Right atrium auricular region (tissue), 2 donors: ENCODE data around the gene ENDOD1. TPM values are rescaled to one million over a fixed set of nuclear protein-coding genes. Genes with fewer than 3 reads are reported as not detected.

Experiments used
- DNase-seq: peaks from one replicate; pipeline ENCODE4 v3.0.0-alpha.2; 2019; ENCODE audit warnings: low spot score
- H3K27ac ChIP-seq, 2 donors: fragments of 200-600 bp; sonication (generic); 1 replicate in 1 of 2; 2 replicates in 1 of 2; pipeline ENCODE4 v1.5.1; 2016 to 2019
- H3K27me3 ChIP-seq, 2 donors: fragments of 200-600 bp; sonication (generic); one replicate each; pipeline versions ENCODE4 v1.5.1 to v1.6.0; 2017 to 2019
- H3K36me3 ChIP-seq: fragments of 200-600 bp; sonication (generic); one replicate; pipeline ENCODE4 v1.5.1; 2016
- H3K4me1 ChIP-seq, 2 donors: fragments of 200-600 bp; sonication (generic); one replicate each; pipeline versions ENCODE4 v1.5.1 to v1.6.0; 2017 to 2019
- H3K4me3 ChIP-seq, 2 donors: fragments of 200-600 bp; sonication (generic); 1 replicate in 1 of 2; 2 replicates in 1 of 2; pipeline ENCODE4 v1.5.1; 2017 to 2019; ENCODE audit warnings: mild to moderate bottlenecking in 1 of 2, moderate library complexity in 1 of 2
- H3K9me3 ChIP-seq, 2 donors: fragments of 200-600 bp; sonication (generic); one replicate each; pipeline ENCODE4 v1.5.1; 2019
- total RNA-seq, 2 donors: library from RNA; depleted of rRNA; stranded (reverse); fragments of >200 nt; gene quantifications; one replicate each; pipeline ENCODE4 v1.1.0, GENCODE V29; 2016
- TF ChIP-seq, protein P1 (sequence below), 2 donors: fragments of 200-600 bp; sonication (generic); IDR thresholded peaks; one replicate each; pipeline ENCODE4 v1.5.1; 2019; ENCODE audit warnings: antibody characterized with exemption in 2 of 2

The ENDOD1 gene
- total RNA-seq, 2 donors from 2014 or later: 18.8 to 27.7 TPM

GRCh38 chr11:95065336-95065735 lies 24.3 kb upstream of the ENDOD1 start:
- Histone ChIP-seq H3K27me3 (no peaks in the 10 kb centered on the region), H3K27ac (no peak overlapping the region), H3K4me1 (peaks cover 0 to 17% of the 10 kb centered on the region in 2 donors), H3K4me3 (no peak overlapping the region), H3K9me3 (no peaks in the 10 kb centered on the region), H3K36me3 (no peaks in the 10 kb centered on the region)
- TF ChIP-seq, protein P1, sequence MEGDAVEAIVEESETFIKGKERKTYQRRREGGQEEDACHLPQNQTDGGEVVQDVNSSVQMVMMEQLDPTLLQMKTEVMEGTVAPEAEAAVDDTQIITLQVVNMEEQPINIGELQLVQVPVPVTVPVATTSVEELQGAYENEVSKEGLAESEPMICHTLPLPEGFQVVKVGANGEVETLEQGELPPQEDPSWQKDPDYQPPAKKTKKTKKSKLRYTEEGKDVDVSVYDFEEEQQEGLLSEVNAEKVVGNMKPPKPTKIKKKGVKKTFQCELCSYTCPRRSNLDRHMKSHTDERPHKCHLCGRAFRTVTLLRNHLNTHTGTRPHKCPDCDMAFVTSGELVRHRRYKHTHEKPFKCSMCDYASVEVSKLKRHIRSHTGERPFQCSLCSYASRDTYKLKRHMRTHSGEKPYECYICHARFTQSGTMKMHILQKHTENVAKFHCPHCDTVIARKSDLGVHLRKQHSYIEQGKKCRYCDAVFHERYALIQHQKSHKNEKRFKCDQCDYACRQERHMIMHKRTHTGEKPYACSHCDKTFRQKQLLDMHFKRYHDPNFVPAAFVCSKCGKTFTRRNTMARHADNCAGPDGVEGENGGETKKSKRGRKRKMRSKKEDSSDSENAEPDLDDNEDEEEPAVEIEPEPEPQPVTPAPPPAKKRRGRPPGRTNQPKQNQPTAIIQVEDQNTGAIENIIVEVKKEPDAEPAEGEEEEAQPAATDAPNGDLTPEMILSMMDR (IDR thresholded peaks at IDR 0.05): no peak
- no peak for DNase-seq

GRCh38 chr11:95066716-95067038 lies 23.0 kb upstream of the ENDOD1 start, which contains the start of gene SRSF8:
SRSF8 (plus strand) TSS chr11:95066919; CDS start chr11:95067227, 308 bp downstream.
- peak within 1 kb of the TSS; percentile 97 to 99 for H3K27ac ChIP-seq
- no peaks in the 10 kb centered on the region for H3K9me3 ChIP-seq
- no peaks in the 10 kb centered on the region for H3K27me3 ChIP-seq
- H3K4me1 ChIP-seq: peaks cover 0 to 18% of the 10 kb centered on the region in 2 donors
- peak within 1 kb of the TSS; percentile 87 to 90 for H3K4me3 ChIP-seq
- no peaks in the 10 kb centered on the region for H3K36me3 ChIP-seq
- no peak for DNase-seq
- TF ChIP-seq, protein P1 (IDR thresholded peaks at IDR 0.05): no peak

DNA sequence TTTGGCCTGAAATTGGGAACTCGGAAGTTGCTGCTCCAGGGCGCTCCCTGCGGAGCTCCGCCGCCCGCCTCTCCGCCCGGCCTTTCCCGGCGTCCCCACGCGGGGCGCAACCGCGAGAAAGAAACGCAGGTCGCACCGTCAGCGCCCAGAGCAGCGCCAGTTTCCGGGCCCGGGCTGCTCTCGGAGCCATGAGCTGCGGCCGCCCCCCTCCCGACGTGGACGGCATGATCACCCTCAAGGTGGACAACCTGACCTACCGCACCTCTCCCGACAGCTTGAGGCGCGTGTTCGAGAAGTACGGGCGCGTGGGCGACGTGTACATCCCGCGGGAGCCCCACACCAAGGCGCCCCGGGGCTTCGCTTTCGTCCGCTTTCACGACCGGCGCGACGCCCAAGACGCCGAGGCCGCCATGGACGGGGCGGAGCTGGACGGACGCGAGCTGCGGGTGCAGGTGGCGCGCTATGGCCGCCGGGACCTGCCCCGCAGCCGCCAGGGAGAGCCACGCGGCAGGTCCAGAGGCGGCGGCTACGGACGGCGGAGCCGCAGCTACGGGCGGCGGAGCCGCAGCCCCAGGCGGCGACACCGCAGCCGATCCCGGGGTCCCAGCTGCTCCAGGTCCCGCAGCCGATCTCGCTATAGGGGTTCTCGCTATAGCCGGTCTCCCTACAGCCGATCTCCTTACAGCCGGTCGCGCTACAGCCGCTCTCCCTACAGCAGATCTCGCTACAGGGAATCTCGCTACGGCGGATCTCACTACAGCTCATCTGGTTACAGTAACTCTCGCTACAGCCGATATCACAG lies 22.4 kb upstream of the ENDOD1 start:
- Histone ChIP-seq H3K4me3 (peak overlapping the region; percentile 87 to 90), H3K36me3 (no peaks in the 10 kb centered on the region), H3K4me1 (peaks cover 0 to 18% of the 10 kb centered on the region in 2 donors), H3K9me3 (no peaks in the 10 kb centered on the region), H3K27me3 (no peaks in the 10 kb centered on the region), H3K27ac (peak overlapping the region; percentile 97 to 99)
- DNase-seq: peak; percentile 84
- TF ChIP-seq, protein P1 (IDR thresholded peaks at IDR 0.05): peak; percentile 45 to 65

- DNase-seq: peak; percentile 74
- H3K27me3 ChIP-seq: no peaks in the 10 kb centered on the region
- H3K4me3 ChIP-seq: peak overlapping the region; percentile 87 to 90
- peaks cover 0 to 18% of the 10 kb centered on the region in 2 donors for H3K4me1 ChIP-seq
- peak overlapping the region; percentile 97 to 99 for H3K27ac ChIP-seq
- H3K9me3 ChIP-seq: no peaks in the 10 kb centered on the region
- H3K36me3 ChIP-seq: no peaks in the 10 kb centered on the region
- TF ChIP-seq, protein P1 (IDR thresholded peaks at IDR 0.05): no peak
These were observed 21.8 kb upstream of the ENDOD1 start for GRCh38 chr11:95067841-95068219.

DNA sequence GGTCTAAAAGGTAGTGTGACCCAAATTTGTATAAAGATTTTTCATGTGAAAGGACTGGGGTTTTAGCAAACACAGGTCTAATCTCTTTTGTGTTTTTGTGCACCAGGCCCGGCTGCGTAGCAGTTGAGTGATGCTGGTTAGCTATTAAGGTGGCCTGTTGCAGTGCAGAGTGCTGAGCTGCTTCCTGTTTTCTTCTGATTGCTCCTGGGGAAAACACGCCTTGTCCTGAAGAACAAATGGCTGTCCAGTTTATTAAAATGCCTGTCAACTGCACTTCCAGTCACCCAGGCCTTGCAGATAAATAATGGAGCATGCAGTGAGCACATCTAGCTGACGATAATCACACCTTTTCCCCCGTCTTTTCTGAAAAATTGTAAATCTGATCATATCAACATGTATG lies 21.1 kb upstream of the ENDOD1 start:
- H3K27ac ChIP-seq: peak overlapping the region; percentile 97 to 99
- H3K4me3 ChIP-seq: peak overlapping the region; percentile 87 to 90
- H3K27me3 ChIP-seq: no peaks in the 10 kb centered on the region
- no peaks in the 10 kb centered on the region for H3K36me3 ChIP-seq
- TF ChIP-seq, protein P1 (IDR thresholded peaks at IDR 0.05): no peak
- H3K9me3 ChIP-seq: no peaks in the 10 kb centered on the region
- peak; percentile 92 for DNase-seq
- peaks cover 0 to 18% of the 10 kb centered on the region in 2 donors for H3K4me1 ChIP-seq
